Neuronal stem cell (in vitro differentiated cells): Measurements from ENCODE around the gene KIF11.

Experiments used
- DNase-seq: peaks from one replicate; pipeline ENCODE4 v3.0.0-alpha.2; 2013; ENCODE audit warnings: low spot score
- H2AFZ ChIP-seq: one replicate; pipeline ENCODE4 v1.6.1; 2013; ENCODE audit warnings: mild to moderate bottlenecking, low read length, inconsistent platforms
- H2AK5ac ChIP-seq: 2 replicates; pipeline ENCODE4 v1.6.1; 2013; ENCODE audit warnings: low read depth, mild to moderate bottlenecking, inconsistent platforms, low read length, moderate library complexity, mixed read lengths
- H2BK120ac ChIP-seq: 2 replicates; pipeline ENCODE4 v1.6.1; 2013; ENCODE audit warnings: low read depth, mild to moderate bottlenecking, inconsistent platforms, low read length, moderate library complexity, mixed read lengths
- H2BK12ac ChIP-seq: one replicate; pipeline ENCODE4 v1.6.1; 2013; ENCODE audit warnings: low read length, inconsistent platforms
- H2BK15ac ChIP-seq: 2 replicates; pipeline ENCODE4 v1.6.1; 2013; ENCODE audit warnings: mild to moderate bottlenecking, low read length, inconsistent platforms, mixed read lengths
- H2BK5ac ChIP-seq: one replicate; pipeline ENCODE4 v1.6.1; 2013; ENCODE audit warnings: inconsistent platforms, mild to moderate bottlenecking, low read length, moderate library complexity
- H3K14ac ChIP-seq: one replicate; pipeline ENCODE4 v1.6.1; 2013; ENCODE audit warnings: low read length, inconsistent platforms
- H3K18ac ChIP-seq: 2 replicates; pipeline ENCODE4 v1.6.1; 2013; ENCODE audit warnings: low read length, inconsistent platforms
- H3K23ac ChIP-seq: 2 replicates; pipeline ENCODE4 v1.6.1; 2013; ENCODE audit warnings: low read depth, mild to moderate bottlenecking, mixed read lengths, low read length, inconsistent platforms; ENCODE audit not compliant: poor library complexity
- H3K27ac ChIP-seq: replicated peaks from 3 replicates; pipeline ENCODE4 v1.5.1; 2013; ENCODE audit warnings: low read length, inconsistent platforms
- H3K27me3 ChIP-seq, 3 experiments: 2 replicates each; pipeline ENCODE4 v1.6.1; 2013; ENCODE audit warnings: low read length in 3 of 3, mild to moderate bottlenecking in 2 of 3, inconsistent platforms in 1 of 3, low read depth in 1 of 3, mixed read lengths in 1 of 3, moderate library complexity in 1 of 3; ENCODE audit not compliant: control insufficient read depth in 3 of 3, insufficient read depth in 3 of 3
- H3K36me3 ChIP-seq, 2 donors: replicated peaks in 1 of 2; 2 replicates each; pipeline ENCODE4 v1.6.1; 2013; ENCODE audit warnings: low read length in 2 of 2; ENCODE audit not compliant: control insufficient read depth in 2 of 2, insufficient read depth in 2 of 2
- H3K4ac ChIP-seq: 2 replicates; pipeline ENCODE4 v1.6.1; 2013; ENCODE audit warnings: inconsistent platforms, mild to moderate bottlenecking, low read length, moderate library complexity
- H3K4me1 ChIP-seq, 2 donors: 1 replicate in 1 of 2; 2 replicates in 1 of 2; pipeline ENCODE4 v1.6.1; 2013; ENCODE audit warnings: low read length in 2 of 2, low read depth in 1 of 2; ENCODE audit not compliant: control insufficient read depth in 2 of 2, insufficient read depth in 1 of 2
- H3K4me2 ChIP-seq: one replicate; pipeline ENCODE4 v1.6.1; 2013; ENCODE audit warnings: mild to moderate bottlenecking, low read length, inconsistent platforms; ENCODE audit not compliant: insufficient read depth, poor library complexity, severe bottlenecking
- H3K4me3 ChIP-seq, 2 donors: 2 replicates each; pipeline ENCODE4 v1.5.1; 2013; ENCODE audit warnings: low read length in 2 of 2, mild to moderate bottlenecking in 2 of 2, inconsistent platforms in 1 of 2, moderate library complexity in 1 of 2
- H3K79me1 ChIP-seq: one replicate; pipeline ENCODE4 v1.6.1; 2013; ENCODE audit warnings: low read depth, mild to moderate bottlenecking, inconsistent platforms, low read length, moderate library complexity
- H3K9ac ChIP-seq: one replicate; pipeline ENCODE4 v1.6.1; 2013; ENCODE audit warnings: mild to moderate bottlenecking, low read depth, low read length, inconsistent platforms; ENCODE audit not compliant: poor library complexity
- H3K9me3 ChIP-seq, 2 donors: replicated peaks in 1 of 2; 2 replicates each; pipeline versions ENCODE3 to v1.6.1; 2013; ENCODE audit warnings: low read length in 2 of 2, mild to moderate bottlenecking in 2 of 2, inconsistent platforms in 1 of 2, low read depth in 1 of 2, mixed read lengths in 1 of 2, moderate library complexity in 1 of 2; ENCODE audit not compliant: control insufficient read depth in 2 of 2, insufficient read depth in 1 of 2
- H4K8ac ChIP-seq: one replicate; pipeline ENCODE4 v1.6.1; 2013; ENCODE audit warnings: low read depth, mild to moderate bottlenecking, inconsistent platforms, low read length, moderate library complexity
- H4K91ac ChIP-seq: one replicate; pipeline ENCODE4 v1.6.1; 2013; ENCODE audit warnings: low read length, low read depth, mild to moderate bottlenecking, inconsistent platforms; ENCODE audit not compliant: poor library complexity
- WGBS, 2 donors: extraction: QIAGEN DNeasy Blood & Tissue Kit; methylation state at CpG; one replicate each; pipeline ENCODE4 v1.1.7; 2013; ENCODE audit warnings: missing lambda C conversion rate in 2 of 2, mixed read lengths in 1 of 2; ENCODE audit not compliant: insufficient read length in 2 of 2, insufficient replicate concordance in 1 of 2; ENCODE audit errors: extremely low coverage in 2 of 2; 5-methylcytosine and 5-hydroxymethylcytosine counted together

The KIF11 gene

GRCh38 chr10:92681306-92681834 lies 88.4 kb downstream of the KIF11 start:
- H3K4ac ChIP-seq: no peak overlapping the region
- no peak overlapping the region for H2BK5ac ChIP-seq
- H3K14ac ChIP-seq: no peak overlapping the region
- no peak overlapping the region for H2AFZ ChIP-seq
- no peak for DNase-seq
- no peak overlapping the region for H2BK120ac ChIP-seq
- H3K27ac ChIP-seq: no peak overlapping the region
- no peak overlapping the region for H2AK5ac ChIP-seq
- WGBS, 2 donors: no CpG with 5 or more reads among the region's 2 CpGs
- no peak overlapping the region for H3K18ac ChIP-seq
- no peaks in the 10 kb centered on the region for H3K79me1 ChIP-seq
- no peak overlapping the region for H4K91ac ChIP-seq
- H3K23ac ChIP-seq: no peak overlapping the region
- no peak overlapping the region for H4K8ac ChIP-seq
- no peak overlapping the region for H3K9ac ChIP-seq
- H3K4me3 ChIP-seq: no peak overlapping the region
- no peak overlapping the region for H3K4me2 ChIP-seq
- no peaks in the 10 kb centered on the region for H3K4me1 ChIP-seq
- H3K27me3 ChIP-seq: peaks cover 0 to 10% (median 0%) of the 10 kb centered on the region in 3 experiments
- no peak overlapping the region for H2BK12ac ChIP-seq
- peaks cover 2 to 5% of the 10 kb centered on the region in 2 donors for H3K9me3 ChIP-seq
- H2BK15ac ChIP-seq: no peak overlapping the region
- no peaks in the 10 kb centered on the region for H3K36me3 ChIP-seq

GRCh38 chr10:92688573-92688926 lies 95.6 kb downstream of the KIF11 start:
- Histone ChIP-seq H2AFZ (peak overlapping the region; percentile 95), H2BK15ac (no peak overlapping the region), H3K9ac (no peak overlapping the region), H3K4me3 (no peak overlapping the region), H2AK5ac (no peak overlapping the region), H3K4me1 (peaks cover 0 to 2% of the 10 kb centered on the region in 2 donors), H3K18ac (peak overlapping the region; percentile 64), H3K9me3 (peaks cover 2 to 14% of the 10 kb centered on the region in 2 donors), H2BK5ac (no peak overlapping the region), H4K8ac (no peak overlapping the region), H4K91ac (no peak overlapping the region), H2BK120ac (no peak overlapping the region), H3K14ac (no peak overlapping the region), H3K36me3 (no peaks in the 10 kb centered on the region), H2BK12ac (no peak overlapping the region), H3K4me2 (peak overlapping the region; percentile 73), H3K27me3 (peaks cover 41 to 66% (median 51%) of the 10 kb centered on the region in 3 experiments), H3K23ac (no peak overlapping the region), H3K27ac (no peak overlapping the region), H3K4ac (no peak overlapping the region), H3K79me1 (peaks cover 1% of the 10 kb centered on the region)
- no peak for DNase-seq
- WGBS, 2 donors: no CpG with 5 or more reads among the region's 5 CpGs

GRCh38 chr10:92688927-92689662 lies 96.2 kb downstream of the KIF11 start:
- H3K4me3 ChIP-seq: peak overlapping the region; percentile 21 to 73
- no peaks in the 10 kb centered on the region for H3K36me3 ChIP-seq
- peaks cover 41 to 71% (median 51%) of the 10 kb centered on the region in 3 experiments for H3K27me3 ChIP-seq
- H3K9ac ChIP-seq: no peak overlapping the region
- no peak overlapping the region for H2BK120ac ChIP-seq
- no peak overlapping the region for H3K4ac ChIP-seq
- no peak overlapping the region for H4K91ac ChIP-seq
- H2AK5ac ChIP-seq: no peak overlapping the region
- peak overlapping the region; percentile 96 for H3K23ac ChIP-seq
- peak overlapping the region; percentile 64 for H3K18ac ChIP-seq
- DNase-seq: peak; percentile 29
- peaks cover 1% of the 10 kb centered on the region for H3K79me1 ChIP-seq
- no peak overlapping the region for H2BK5ac ChIP-seq
- H3K4me1 ChIP-seq: peaks cover 0 to 2% of the 10 kb centered on the region in 2 donors
- H3K4me2 ChIP-seq: peak overlapping the region; percentile 73
- H3K14ac ChIP-seq: no peak overlapping the region
- no peak overlapping the region for H2BK15ac ChIP-seq
- peak overlapping the region; percentile 95 for H2AFZ ChIP-seq
- no peak overlapping the region for H3K27ac ChIP-seq
- peaks cover 2 to 14% of the 10 kb centered on the region in 2 donors for H3K9me3 ChIP-seq
- H2BK12ac ChIP-seq: no peak overlapping the region
- WGBS, 2 donors: no CpG with 5 or more reads among the region's 63 CpGs
- H4K8ac ChIP-seq: no peak overlapping the region

GRCh38 chr10:92689663-92690210 lies 96.8 kb downstream of the KIF11 start, which contains the start of gene HHEX:
Gene HHEX (plus strand): TSS chr10:92689955. CDS start chr10:92689987, 32 bp downstream.
- no CpG with 5 or more reads among the region's 79 CpGs for WGBS, 2 donors
- H3K27me3 ChIP-seq: peaks cover 43 to 72% (median 55%) of the 10 kb centered on the region in 3 experiments

More at GRCh38 chr10:92689663-92690210, 96.8 kb downstream of the KIF11 start, which contains the start of gene HHEX:
- Histone ChIP-seq H3K4me1 (peaks cover 0 to 2% of the 10 kb centered on the region in 2 donors), H3K36me3 (no peaks in the 10 kb centered on the region), H3K4me3 (peak within 1 kb of the TSS; percentile 21 to 73), H2BK120ac (no peak within 1 kb of the TSS), H3K27ac (no peak within 1 kb of the TSS), H3K4ac (peak within 1 kb of the TSS; percentile 76), H2BK12ac (no peak within 1 kb of the TSS), H2BK15ac (peak within 1 kb of the TSS; percentile 37), H3K79me1 (peaks cover 1% of the 10 kb centered on the region), H3K9ac (peak within 1 kb of the TSS; percentile 77), H3K18ac (peak within 1 kb of the TSS; percentile 83), H2AK5ac (peak within 1 kb of the TSS; percentile 63), H3K14ac (no peak within 1 kb of the TSS), H3K4me2 (peak within 1 kb of the TSS; percentile 73), H3K9me3 (peaks cover 2 to 14% of the 10 kb centered on the region in 2 donors), H2BK5ac (no peak within 1 kb of the TSS), H4K8ac (peak within 1 kb of the TSS; percentile 3), H3K23ac (peak within 1 kb of the TSS; percentile 98), H4K91ac (no peak within 1 kb of the TSS), H2AFZ (peak within 1 kb of the TSS; percentile 95)
- peak; percentile 18 for DNase-seq
